ENCODE measurements around the gene DIPK1B.

GRCh38 chr9:136744773-136745172, 32.4 kb downstream of the DIPK1B start:
- TF ChIP-seq, protein P1, sequence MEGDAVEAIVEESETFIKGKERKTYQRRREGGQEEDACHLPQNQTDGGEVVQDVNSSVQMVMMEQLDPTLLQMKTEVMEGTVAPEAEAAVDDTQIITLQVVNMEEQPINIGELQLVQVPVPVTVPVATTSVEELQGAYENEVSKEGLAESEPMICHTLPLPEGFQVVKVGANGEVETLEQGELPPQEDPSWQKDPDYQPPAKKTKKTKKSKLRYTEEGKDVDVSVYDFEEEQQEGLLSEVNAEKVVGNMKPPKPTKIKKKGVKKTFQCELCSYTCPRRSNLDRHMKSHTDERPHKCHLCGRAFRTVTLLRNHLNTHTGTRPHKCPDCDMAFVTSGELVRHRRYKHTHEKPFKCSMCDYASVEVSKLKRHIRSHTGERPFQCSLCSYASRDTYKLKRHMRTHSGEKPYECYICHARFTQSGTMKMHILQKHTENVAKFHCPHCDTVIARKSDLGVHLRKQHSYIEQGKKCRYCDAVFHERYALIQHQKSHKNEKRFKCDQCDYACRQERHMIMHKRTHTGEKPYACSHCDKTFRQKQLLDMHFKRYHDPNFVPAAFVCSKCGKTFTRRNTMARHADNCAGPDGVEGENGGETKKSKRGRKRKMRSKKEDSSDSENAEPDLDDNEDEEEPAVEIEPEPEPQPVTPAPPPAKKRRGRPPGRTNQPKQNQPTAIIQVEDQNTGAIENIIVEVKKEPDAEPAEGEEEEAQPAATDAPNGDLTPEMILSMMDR (IDR thresholded peaks at IDR 0.05): no peak
- TF ChIP-seq POLR2A (IDR thresholded peaks at IDR 0.05): no peak
